Body of pancreas (tissue), 4 donors: Measurements from ENCODE around the gene ELOVL6.

Source experiments
- POLR2A ChIP-seq, 3 donors: fragments of 450-650 bp; IDR thresholded peaks; one replicate each; pipeline ENCODE4 v1.6.1; 2016; ENCODE audit warnings: antibody characterized with exemption in 3 of 3, mild to moderate bottlenecking in 2 of 3
- TF ChIP-seq, protein P1 (sequence below), 7 experiments: fragments of 450-650 bp in 4 of 7; fragments of 200-600 bp in 3 of 7; sonication (generic) in 3 of 7; IDR thresholded peaks; one replicate each; pipeline ENCODE4 v1.5.1; 2016 to 2019; ENCODE audit warnings: antibody characterized with exemption in 7 of 7

DNA sequence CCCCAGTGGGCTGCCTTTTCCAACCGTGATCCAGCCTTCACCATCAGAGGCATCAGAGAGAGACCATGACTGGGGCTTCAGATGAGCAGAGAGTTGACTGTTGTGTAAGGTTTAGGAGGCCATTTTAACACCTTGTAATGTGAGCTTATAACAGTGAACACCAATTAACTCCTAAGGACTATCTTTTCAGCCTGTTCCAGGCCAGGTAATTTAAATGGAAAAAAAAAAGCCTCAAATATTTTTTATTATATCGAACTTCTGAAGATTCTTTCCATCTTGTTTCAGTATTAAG, 13.3 kb upstream of the ELOVL6 start:
- TF ChIP-seq, protein P1, sequence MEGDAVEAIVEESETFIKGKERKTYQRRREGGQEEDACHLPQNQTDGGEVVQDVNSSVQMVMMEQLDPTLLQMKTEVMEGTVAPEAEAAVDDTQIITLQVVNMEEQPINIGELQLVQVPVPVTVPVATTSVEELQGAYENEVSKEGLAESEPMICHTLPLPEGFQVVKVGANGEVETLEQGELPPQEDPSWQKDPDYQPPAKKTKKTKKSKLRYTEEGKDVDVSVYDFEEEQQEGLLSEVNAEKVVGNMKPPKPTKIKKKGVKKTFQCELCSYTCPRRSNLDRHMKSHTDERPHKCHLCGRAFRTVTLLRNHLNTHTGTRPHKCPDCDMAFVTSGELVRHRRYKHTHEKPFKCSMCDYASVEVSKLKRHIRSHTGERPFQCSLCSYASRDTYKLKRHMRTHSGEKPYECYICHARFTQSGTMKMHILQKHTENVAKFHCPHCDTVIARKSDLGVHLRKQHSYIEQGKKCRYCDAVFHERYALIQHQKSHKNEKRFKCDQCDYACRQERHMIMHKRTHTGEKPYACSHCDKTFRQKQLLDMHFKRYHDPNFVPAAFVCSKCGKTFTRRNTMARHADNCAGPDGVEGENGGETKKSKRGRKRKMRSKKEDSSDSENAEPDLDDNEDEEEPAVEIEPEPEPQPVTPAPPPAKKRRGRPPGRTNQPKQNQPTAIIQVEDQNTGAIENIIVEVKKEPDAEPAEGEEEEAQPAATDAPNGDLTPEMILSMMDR (IDR thresholded peaks at IDR 0.05), result no peak
- TF ChIP-seq POLR2A (IDR thresholded peaks at IDR 0.05), result no peak
